Cardiac muscle cell (in vitro differentiated cells and primary cell): ENCODE measurements around the gene DNAH5. TPM values are rescaled to one million over a fixed set of nuclear protein-coding genes. Genes with fewer than 3 reads are reported as not detected.

Source experiments
- DNase-seq, 2 donors: peaks; one replicate each; pipeline versions ENCODE4 v3.0.0 to v3.0.0-alpha.2; 2010 to 2017; ENCODE audit warnings: low read depth in 1 of 2, low spot score in 1 of 2
- H3K27ac ChIP-seq: fragments of 200-600 bp; sonication (generic); 2 replicates; pipeline ENCODE4 v1.5.1; 2016
- H3K27me3 ChIP-seq: fragments of 200-600 bp; sonication (generic); 2 replicates; pipeline ENCODE4 v1.6.0; 2016; ENCODE audit warnings: control low read depth
- H3K36me3 ChIP-seq: fragments of 200-600 bp; sonication (generic); 2 replicates; pipeline ENCODE4 v1.5.1; 2016; ENCODE audit warnings: control low read depth
- H3K4me1 ChIP-seq: fragments of 200-600 bp; sonication (generic); 2 replicates; pipeline ENCODE4 v1.8.1; 2017; ENCODE audit warnings: low read depth, mild to moderate bottlenecking, mixed run types
- H3K4me3 ChIP-seq: fragments of 200-600 bp; sonication (generic); 2 replicates; pipeline ENCODE4 v1.5.1; 2016; ENCODE audit warnings: mild to moderate bottlenecking
- H3K9me3 ChIP-seq: fragments of 200-600 bp; sonication (generic); 2 replicates; pipeline ENCODE4 v1.5.1; 2017; ENCODE audit warnings: low read depth, mild to moderate bottlenecking, control low read depth
- polyA plus RNA-seq: library from polyadenylated mRNA; unstranded; fragments of >200 nt; fragmentation: Nextera tagmentation; extraction: Ambion mirVana; gene quantifications from 2 replicates; pipeline ENCODE4 v1.2.1, GENCODE V29; 2016
- total RNA-seq: library from RNA; depleted of rRNA; stranded (reverse); fragments of >200 nt; gene quantifications from 2 replicates; pipeline ENCODE4 v1.2.3, GENCODE V29; 2016
- TF ChIP-seq, protein P1 (sequence below): IDR thresholded peaks from 2 replicates; pipeline ENCODE4 v1.5.1; 2012; ENCODE audit warnings: low read depth, mild to moderate bottlenecking, low read length

DNAH5 gene
- total and polyA plus RNA-seq, 2 experiments from 2014 or later: 0.03 to 0.12 TPM

GRCh38 chr5:13766236-13766635, 178.3 kb downstream of the DNAH5 start:
- H3K4me1 ChIP-seq: no peaks in the 10 kb centered on the region
- TF ChIP-seq, protein P1, sequence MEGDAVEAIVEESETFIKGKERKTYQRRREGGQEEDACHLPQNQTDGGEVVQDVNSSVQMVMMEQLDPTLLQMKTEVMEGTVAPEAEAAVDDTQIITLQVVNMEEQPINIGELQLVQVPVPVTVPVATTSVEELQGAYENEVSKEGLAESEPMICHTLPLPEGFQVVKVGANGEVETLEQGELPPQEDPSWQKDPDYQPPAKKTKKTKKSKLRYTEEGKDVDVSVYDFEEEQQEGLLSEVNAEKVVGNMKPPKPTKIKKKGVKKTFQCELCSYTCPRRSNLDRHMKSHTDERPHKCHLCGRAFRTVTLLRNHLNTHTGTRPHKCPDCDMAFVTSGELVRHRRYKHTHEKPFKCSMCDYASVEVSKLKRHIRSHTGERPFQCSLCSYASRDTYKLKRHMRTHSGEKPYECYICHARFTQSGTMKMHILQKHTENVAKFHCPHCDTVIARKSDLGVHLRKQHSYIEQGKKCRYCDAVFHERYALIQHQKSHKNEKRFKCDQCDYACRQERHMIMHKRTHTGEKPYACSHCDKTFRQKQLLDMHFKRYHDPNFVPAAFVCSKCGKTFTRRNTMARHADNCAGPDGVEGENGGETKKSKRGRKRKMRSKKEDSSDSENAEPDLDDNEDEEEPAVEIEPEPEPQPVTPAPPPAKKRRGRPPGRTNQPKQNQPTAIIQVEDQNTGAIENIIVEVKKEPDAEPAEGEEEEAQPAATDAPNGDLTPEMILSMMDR: no peak
- no peak overlapping the region for H3K27ac ChIP-seq
- H3K36me3 ChIP-seq: no peaks in the 10 kb centered on the region
- no peak overlapping the region for H3K4me3 ChIP-seq
- DNase-seq: peak in 1 of 2 donors; percentile 9
- H3K27me3 ChIP-seq: no peaks in the 10 kb centered on the region
- no peaks in the 10 kb centered on the region for H3K9me3 ChIP-seq

- no peaks in the 10 kb centered on the region for H3K4me1 ChIP-seq
- TF ChIP-seq, protein P1: no peak
- H3K9me3 ChIP-seq: no peaks in the 10 kb centered on the region
- no peaks in the 10 kb centered on the region for H3K27me3 ChIP-seq
- no peak overlapping the region for H3K4me3 ChIP-seq
- no peaks in the 10 kb centered on the region for H3K36me3 ChIP-seq
- no peak overlapping the region for H3K27ac ChIP-seq
- no peak for DNase-seq
Observed at GRCh38 chr5:13763719-13764118, 180.8 kb downstream of the DNAH5 start.

DNA sequence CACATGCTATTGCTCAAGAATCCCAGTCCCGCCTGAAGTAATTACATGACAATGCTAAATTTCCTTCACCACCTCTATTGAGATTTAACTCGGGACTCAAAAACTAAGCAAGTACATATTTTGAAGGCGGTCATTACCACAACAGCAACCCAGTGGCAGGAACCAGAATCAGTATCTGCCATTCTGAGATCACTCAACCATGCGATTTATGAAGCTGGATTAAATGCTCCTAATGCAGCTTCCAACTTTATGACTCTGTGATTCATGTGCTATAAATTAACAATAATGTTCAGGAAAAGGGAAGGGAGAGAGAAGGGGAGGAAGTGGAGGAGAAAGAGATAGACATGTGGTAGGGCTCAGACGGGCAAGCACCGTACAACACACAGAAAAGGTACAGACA, 194.7 kb downstream of the DNAH5 start:
- Histone ChIP-seq H3K4me1 (no peaks in the 10 kb centered on the region), H3K36me3 (no peaks in the 10 kb centered on the region), H3K27ac (no peak overlapping the region), H3K4me3 (no peak overlapping the region), H3K27me3 (no peaks in the 10 kb centered on the region), H3K9me3 (no peaks in the 10 kb centered on the region)
- TF ChIP-seq, protein P1: no peak
- no peak for DNase-seq

DNA sequence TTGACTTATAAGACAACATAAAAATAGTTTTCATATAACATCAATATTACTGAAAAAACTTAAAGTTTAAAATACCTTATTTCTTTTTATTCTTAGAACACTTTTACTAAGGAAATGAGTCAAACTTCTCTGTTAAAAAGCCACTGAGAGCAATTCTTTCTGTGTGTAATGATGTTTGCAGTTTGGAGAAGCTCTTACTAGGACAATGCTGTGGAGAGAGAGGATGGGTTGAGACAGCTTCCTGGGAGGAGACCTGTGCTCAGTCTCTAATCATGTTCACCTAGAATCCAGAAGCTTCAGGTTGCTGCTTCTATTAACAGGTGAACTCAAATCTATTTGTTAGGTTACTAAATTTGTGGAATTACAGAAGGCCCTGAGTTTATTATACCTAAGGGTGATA, 198.5 kb downstream of the DNAH5 start:
- TF ChIP-seq, protein P1: no peak
- no peaks in the 10 kb centered on the region for H3K27me3 ChIP-seq
- DNase-seq: no peak

DNA sequence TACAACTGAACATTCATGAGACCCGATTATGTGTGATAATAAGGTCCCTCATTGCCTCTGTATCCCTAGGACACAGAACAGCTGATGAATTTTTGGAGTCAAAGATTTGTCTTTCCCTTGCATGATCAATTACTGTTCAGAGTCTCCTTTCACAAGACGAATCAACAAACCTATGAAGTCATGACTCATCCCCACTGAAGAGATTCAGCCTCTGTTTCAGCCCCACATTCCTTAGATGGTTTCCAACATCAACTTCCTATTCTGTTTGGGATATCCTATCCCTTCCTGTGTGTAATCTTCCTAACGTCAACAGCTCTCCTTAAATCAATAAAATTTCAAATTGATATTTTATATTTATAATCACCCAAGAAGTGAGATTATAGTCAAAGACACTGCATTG, 199.0 kb downstream of the DNAH5 start:
- TF ChIP-seq, protein P1: no peak
- H3K27ac ChIP-seq: no peak overlapping the region
- no peak for DNase-seq
- no peaks in the 10 kb centered on the region for H3K36me3 ChIP-seq
- no peaks in the 10 kb centered on the region for H3K4me1 ChIP-seq
- no peaks in the 10 kb centered on the region for H3K27me3 ChIP-seq
- no peak overlapping the region for H3K4me3 ChIP-seq
- no peaks in the 10 kb centered on the region for H3K9me3 ChIP-seq

More for the DNA sequence above, 198.5 kb downstream of the DNAH5 start:
- Histone ChIP-seq H3K4me1 (no peaks in the 10 kb centered on the region), H3K4me3 (no peak overlapping the region), H3K27ac (no peak overlapping the region), H3K9me3 (no peaks in the 10 kb centered on the region), H3K36me3 (no peaks in the 10 kb centered on the region)

GRCh38 chr5:13740471-13740870, 204.0 kb downstream of the DNAH5 start:
- Histone ChIP-seq H3K27ac (no peak overlapping the region), H3K9me3 (no peaks in the 10 kb centered on the region), H3K27me3 (no peaks in the 10 kb centered on the region), H3K36me3 (no peaks in the 10 kb centered on the region), H3K4me1 (no peaks in the 10 kb centered on the region), H3K4me3 (no peak overlapping the region)
- TF ChIP-seq, protein P1: no peak
- DNase-seq: no peak
